ENCODE data around the gene SET.
"Not testable (repeated sequence)": the region's sequence is repeated elsewhere in the genome, so short reads cannot be mapped to it uniquely, and the experiment has no call there.

The SET gene

GRCh38 chr9:128688501-128689292, at the start of gene SET:
Gene SET, plus strand, starts transcription at chr9:128689222. Its CDS starts 361 bp downstream, at chr9:128689583.
- DNase-seq: peak; percentile 91

GRCh38 chr9:128640603-128641002, 48.4 kb upstream of the SET start:
- in situ Hi-C loops (cut with HindIII; ENCODE audit: low pct_ligation_motif_present, low pct_unique_long_range_greater_than_20kb, low sequenced_read_pairs): no loop called here
- DNase-seq: no peak

More at GRCh38 chr9:128688501-128689292, at the start of gene SET:
- in situ Hi-C loops (cut with HindIII; ENCODE audit: low pct_ligation_motif_present, low pct_unique_long_range_greater_than_20kb, low sequenced_read_pairs): no loop called here

GRCh38 chr9:128642675-128643245, 46.3 kb upstream of the SET start:
- DNase-seq: no peak
- in situ Hi-C loops (cut with HindIII; ENCODE audit: low pct_ligation_motif_present, low pct_unique_long_range_greater_than_20kb, low sequenced_read_pairs): no loop called here

- no peak for DNase-seq
- in situ Hi-C loops (cut with HindIII; ENCODE audit: low pct_ligation_motif_present, low pct_unique_long_range_greater_than_20kb, low sequenced_read_pairs): no loop called here
These were observed 45.3 kb upstream of the SET start for GRCh38 chr9:128643519-128644300.

GRCh38 chr9:128648206-128648605, 40.8 kb upstream of the SET start:
- DNase-seq: peak; percentile 43
- in situ Hi-C loops (cut with HindIII; ENCODE audit: low pct_ligation_motif_present, low pct_unique_long_range_greater_than_20kb, low sequenced_read_pairs): not testable (repeated sequence)

GRCh38 chr9:128651798-128652197, 37.2 kb upstream of the SET start:
- in situ Hi-C loops (cut with HindIII; ENCODE audit: low pct_ligation_motif_present, low pct_unique_long_range_greater_than_20kb, low sequenced_read_pairs): no loop called here
- no peak for DNase-seq

- in situ Hi-C loops (cut with HindIII; ENCODE audit: low pct_ligation_motif_present, low pct_unique_long_range_greater_than_20kb, low sequenced_read_pairs): no loop called here
- DNase-seq: no peak
These were observed 35.1 kb upstream of the SET start for GRCh38 chr9:128653908-128654307.

GRCh38 chr9:128654481-128654880, 34.5 kb upstream of the SET start:
- no peak for DNase-seq
- in situ Hi-C loops (cut with HindIII; ENCODE audit: low pct_ligation_motif_present, low pct_unique_long_range_greater_than_20kb, low sequenced_read_pairs): no loop called here

- DNase-seq: peak; percentile 70
- in situ Hi-C loops (cut with HindIII; ENCODE audit: low pct_ligation_motif_present, low pct_unique_long_range_greater_than_20kb, low sequenced_read_pairs): no loop called here
These were observed 32.3 kb upstream of the SET start, which contains the start of gene DYNC2I2 for GRCh38 chr9:128656416-128657343. Gene DYNC2I2, minus strand, starts transcription at chr9:128656847. Its CDS starts 121 bp downstream, at chr9:128656726.

GRCh38 chr9:128657344-128657704, 31.7 kb upstream of the SET start:
- in situ Hi-C loops (cut with HindIII; ENCODE audit: low pct_ligation_motif_present, low pct_unique_long_range_greater_than_20kb, low sequenced_read_pairs): no loop called here
- DNase-seq: no peak

GRCh38 chr9:128657796-128658195, 31.2 kb upstream of the SET start:
- in situ Hi-C loops (cut with HindIII; ENCODE audit: low pct_ligation_motif_present, low pct_unique_long_range_greater_than_20kb, low sequenced_read_pairs): no loop called here
- DNase-seq: no peak

GRCh38 chr9:128666481-128666941, 22.5 kb upstream of the SET start:
- DNase-seq: not testable (repeated sequence)

GRCh38 chr9:128669786-128670185, 19.2 kb upstream of the SET start:
- in situ Hi-C loops (cut with HindIII; ENCODE audit: low pct_ligation_motif_present, low pct_unique_long_range_greater_than_20kb, low sequenced_read_pairs): no loop called here

More at GRCh38 chr9:128666481-128666941, 22.5 kb upstream of the SET start:
- in situ Hi-C loops (cut with HindIII; ENCODE audit: low pct_ligation_motif_present, low pct_unique_long_range_greater_than_20kb, low sequenced_read_pairs): not testable (repeated sequence)

GRCh38 chr9:128675382-128675781, 13.6 kb upstream of the SET start:
- DNase-seq: no peak
- in situ Hi-C loops (cut with HindIII; ENCODE audit: low pct_ligation_motif_present, low pct_unique_long_range_greater_than_20kb, low sequenced_read_pairs): no loop called here

More at GRCh38 chr9:128669786-128670185, 19.2 kb upstream of the SET start:
- no peak for DNase-seq

- no peak for DNase-seq
- in situ Hi-C loops (cut with HindIII; ENCODE audit: low pct_ligation_motif_present, low pct_unique_long_range_greater_than_20kb, low sequenced_read_pairs): no loop called here
These were observed 11.2 kb upstream of the SET start for GRCh38 chr9:128677794-128678193.

- DNase-seq: peak; percentile 37
- in situ Hi-C loops (cut with HindIII; ENCODE audit: low pct_ligation_motif_present, low pct_unique_long_range_greater_than_20kb, low sequenced_read_pairs): no loop called here
These were observed 5.5 kb upstream of the SET start for GRCh38 chr9:128683340-128684064.

GRCh38 chr9:128684065-128684324, 5.0 kb upstream of the SET start:
- in situ Hi-C loops (cut with HindIII; ENCODE audit: low pct_ligation_motif_present, low pct_unique_long_range_greater_than_20kb, low sequenced_read_pairs): no loop called here
- DNase-seq: no peak

Measured in ACHN (cell line).